HG03575 (cell line): Measurements from ENCODE around the gene VEZF1.

Experiments
- ATAC-seq: cut with Tn5 transposase; IDR thresholded peaks from one replicate; pipeline ENCODE4 v1.9.1; 2021; ENCODE audit not compliant: unreplicated experiment, insufficient number of reproducible peaks, low FRiP score; ENCODE audit errors: extremely low read depth

Gene VEZF1

DNA sequence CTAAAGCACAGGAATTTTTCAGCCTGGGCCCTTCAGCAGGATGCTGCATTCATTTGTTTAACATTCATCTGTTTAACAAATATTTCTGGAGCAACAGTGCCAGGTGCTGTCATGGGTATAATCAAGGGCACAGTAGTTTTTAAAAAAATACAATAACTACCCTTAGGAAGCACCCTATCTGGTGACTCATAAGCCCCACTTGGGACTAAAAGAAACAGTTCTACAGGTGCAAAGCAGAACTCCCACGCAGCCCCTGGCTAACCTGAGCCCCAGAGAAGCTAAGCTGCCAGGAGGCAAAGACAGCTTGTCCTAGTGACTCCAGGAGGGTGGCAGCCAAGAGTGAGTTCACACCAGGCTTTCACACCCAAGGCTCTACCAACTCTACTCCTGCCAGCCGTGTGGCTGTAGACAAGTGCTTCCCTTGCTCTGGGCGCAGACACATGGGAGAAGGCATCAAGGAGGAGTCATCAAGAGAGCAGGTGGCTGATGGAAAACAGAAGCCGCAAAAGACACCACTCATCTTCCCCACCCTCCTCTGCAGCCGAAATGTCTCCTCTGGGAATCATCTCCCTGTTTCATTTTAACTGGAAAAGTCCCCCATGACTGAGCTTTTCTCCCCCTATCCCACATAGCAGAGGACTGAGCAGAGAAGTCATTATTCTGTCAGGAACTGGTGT, 47.3 kb downstream of the VEZF1 start:
- no peak for ATAC-seq

DNA sequence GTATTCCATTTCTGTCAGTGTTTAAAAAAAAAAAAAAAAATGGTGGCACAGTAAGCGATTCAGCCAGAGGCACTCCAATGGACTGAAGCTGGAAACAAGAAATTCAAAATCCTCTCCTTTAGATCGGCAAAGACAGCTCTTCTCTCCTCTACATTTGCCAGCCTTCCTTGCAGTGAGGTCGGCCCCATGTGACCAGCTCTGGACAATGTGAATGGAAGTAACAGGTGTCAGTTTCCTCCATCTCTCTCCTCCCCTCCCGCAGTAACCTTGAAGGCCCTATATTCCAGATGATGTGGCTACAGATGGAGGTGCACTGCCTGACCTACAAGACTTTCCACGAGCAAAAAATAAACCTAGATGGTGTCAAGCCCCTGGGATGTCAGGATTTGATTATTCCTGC, 47.8 kb downstream of the VEZF1 start:
- no peak for ATAC-seq

DNA sequence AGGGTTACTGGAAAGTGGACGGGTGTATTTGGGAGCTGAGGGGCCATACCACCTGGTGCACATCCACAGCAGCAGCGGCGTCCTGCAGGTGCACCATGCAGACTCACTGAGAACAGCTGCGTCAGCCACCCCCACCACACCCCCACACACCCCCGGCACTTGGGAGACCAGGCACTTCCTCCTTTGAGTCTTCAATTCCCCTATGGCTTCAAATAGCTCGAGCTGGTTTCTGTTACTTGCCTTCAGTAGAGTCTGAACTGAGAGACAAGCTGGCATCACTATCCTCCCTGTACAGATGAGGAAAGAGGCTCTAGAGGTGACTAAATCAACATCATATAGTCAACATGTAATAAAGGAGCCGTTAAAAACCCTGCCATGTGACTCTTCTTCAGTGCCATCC, 48.3 kb downstream of the VEZF1 start:
- peak; percentile 41 for ATAC-seq

DNA sequence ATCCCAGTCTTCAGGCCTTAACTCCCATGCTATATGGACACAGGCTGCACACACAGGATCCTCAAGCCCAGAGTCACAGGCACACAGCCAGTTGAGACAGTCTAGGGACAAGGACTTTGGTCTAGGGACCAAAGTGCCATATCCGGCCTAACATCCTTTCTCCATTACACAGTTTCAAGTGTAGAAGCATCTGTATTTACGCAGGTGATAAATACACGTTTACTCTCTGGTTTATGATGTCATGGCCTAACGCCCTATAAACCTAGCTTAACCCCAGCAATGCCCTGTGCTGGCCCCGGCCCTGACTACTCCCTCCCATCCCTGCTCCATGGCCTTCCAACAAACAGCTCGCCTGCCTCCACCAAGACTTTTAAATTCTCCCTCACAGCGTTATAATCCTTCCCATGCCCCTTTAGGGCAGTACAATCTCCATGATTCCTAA, 50.0 kb downstream of the VEZF1 start:
- no peak for ATAC-seq

DNA sequence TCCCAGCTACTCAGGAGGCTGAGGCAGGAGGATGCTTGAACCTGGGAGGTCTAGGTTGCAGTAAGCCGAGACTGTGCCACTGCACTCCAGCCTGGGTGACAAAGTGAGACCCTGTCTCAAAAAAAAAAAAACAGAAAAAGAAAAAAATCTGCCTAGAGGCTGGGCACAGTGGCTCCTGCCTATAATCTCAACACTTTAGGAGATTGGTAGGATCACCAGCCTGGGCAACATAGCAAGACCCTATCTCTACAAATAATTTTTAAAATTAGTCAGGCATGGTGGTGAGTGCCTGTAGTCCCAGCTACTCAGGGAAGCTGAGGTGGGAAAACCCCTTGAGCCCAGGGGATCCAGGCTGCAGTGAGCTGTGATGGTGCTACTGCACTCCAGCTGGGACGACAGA, 50.6 kb downstream of the VEZF1 start:
- no peak for ATAC-seq

DNA sequence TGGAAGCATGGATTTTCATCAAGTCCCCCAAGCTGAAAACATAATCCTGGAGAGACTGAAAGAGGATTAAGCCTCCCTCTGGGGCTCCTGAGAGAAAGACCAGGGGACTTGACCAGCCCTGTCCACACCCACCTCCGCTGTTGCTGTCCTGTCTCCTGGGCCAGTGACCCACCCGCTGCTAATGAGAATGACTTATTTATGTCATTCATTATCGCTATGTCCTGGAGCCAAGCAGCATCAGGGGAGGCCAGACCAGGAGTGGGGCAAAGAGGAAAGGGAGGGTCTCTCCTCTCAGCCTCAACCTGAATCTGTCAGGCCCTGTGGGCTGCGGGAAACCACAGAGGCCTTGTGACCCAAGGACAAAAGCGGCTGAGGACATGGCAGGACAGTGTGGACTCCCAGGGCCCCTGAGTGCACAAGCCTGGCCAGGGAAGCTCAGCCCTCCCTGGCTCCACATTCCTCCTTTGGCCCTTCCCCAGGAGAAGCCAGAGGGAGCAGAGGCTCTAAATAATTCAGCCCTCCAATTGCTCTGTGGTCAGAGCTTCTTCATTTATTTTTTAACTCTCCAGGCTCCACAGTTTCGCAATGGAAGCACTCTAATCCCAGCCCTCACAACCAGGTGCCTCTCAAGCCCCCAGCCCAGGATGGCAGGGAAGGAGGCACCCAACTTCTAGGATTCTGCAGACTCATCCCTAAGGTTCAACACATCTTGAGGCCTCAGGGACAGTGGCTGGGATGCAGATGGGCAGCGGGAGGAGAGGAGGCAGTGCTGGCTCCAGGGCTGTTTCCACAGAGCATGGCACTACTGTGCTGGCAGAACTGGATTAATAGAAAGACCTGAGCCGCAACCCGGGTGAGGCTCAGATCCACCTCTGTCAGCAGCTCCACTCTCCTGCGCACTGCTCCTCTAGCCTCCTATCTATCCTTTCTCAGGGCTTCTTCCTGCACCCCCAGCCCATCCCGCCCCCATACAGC, 51.9 kb downstream of the VEZF1 start:
- no peak for ATAC-seq

DNA sequence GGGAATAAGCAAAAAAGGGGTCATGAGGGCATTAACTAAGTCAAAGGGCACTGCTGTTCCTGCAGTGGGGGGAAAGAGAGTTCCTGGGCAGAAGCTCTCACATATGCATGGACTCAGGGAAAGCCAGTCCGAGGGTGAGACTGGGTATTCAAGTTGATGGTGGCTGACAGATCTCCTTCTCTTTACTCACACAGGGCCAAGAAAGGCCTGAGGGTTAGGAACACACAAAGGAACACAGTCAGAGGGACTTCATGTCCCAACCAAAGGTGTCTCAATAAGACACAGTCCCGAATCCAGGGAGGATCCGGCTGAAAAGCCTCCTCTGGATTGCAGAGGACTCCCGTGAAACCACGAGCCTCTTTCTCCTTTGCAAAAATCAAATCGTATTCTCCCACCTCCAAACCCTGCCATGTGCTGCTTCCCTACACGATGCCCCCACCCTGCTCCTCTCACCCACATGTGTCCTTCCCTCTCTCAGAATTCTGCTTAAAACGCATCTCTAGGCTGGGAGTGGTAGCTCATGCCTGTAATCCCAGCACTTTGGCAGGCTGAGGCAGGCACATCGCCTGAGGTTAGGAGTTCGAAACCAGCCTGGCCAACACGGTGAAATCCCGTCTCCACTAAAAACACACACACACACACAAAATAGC, 56.4 kb downstream of the VEZF1 start:
- no peak for ATAC-seq

DNA sequence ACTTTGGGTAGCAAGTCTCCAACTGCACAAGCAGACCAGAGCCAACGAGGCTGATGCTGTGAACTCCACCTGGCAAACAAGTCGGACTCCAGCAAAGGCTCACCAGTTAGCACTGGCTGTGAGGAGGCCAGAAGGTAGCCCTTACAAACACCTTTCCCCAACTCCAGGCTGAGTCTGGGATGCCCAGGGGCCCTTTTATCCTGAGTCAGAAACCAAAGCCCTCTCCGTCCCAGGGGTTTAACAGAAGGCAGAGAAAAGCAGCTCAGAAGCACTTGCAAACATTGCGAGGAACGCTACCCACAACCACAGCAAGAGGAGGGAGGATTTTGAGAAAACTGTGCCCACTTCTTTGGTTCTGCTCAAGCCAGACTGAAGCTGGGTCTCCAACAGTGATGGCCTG, 57.8 kb downstream of the VEZF1 start:
- ATAC-seq = no peak

DNA sequence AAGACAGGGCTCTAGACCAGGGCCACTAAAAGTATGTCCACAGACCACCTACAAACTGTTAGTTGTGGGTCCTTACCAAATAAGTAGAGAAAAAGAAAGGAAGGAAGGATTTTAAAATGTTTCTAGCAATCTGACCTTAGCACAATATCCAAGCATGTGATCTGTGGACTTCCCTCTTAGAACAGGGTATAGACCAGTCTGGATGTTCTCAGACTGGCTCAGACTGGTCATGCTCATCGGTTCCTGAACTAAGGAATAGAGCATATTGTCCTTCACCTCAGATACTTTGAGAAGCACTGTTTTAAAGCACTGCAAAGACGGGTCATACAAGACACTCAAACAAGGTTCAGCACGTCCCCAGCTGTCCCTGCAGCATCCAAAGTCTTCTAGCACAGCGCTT, 58.7 kb downstream of the VEZF1 start:
- ATAC-seq = no peak

DNA sequence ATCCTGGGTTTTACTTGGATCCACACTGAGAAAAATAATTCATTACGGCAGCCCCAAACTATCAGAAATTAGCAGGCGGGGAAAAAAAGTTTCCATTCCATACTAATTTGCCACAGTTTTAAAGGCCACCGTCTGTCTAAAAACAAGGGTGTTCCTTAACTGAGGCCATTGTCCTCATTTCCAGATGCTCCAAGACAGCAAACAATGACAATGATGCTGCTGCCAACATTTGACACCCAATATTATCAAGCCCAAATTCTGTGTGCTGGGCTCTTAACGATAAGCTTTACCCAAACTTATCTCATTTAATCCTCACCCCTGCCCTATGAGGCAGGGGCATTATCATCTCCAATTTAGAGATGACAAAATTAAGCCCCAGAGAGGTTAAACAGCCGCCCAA, 59.1 kb downstream of the VEZF1 start:
- no peak for ATAC-seq

DNA sequence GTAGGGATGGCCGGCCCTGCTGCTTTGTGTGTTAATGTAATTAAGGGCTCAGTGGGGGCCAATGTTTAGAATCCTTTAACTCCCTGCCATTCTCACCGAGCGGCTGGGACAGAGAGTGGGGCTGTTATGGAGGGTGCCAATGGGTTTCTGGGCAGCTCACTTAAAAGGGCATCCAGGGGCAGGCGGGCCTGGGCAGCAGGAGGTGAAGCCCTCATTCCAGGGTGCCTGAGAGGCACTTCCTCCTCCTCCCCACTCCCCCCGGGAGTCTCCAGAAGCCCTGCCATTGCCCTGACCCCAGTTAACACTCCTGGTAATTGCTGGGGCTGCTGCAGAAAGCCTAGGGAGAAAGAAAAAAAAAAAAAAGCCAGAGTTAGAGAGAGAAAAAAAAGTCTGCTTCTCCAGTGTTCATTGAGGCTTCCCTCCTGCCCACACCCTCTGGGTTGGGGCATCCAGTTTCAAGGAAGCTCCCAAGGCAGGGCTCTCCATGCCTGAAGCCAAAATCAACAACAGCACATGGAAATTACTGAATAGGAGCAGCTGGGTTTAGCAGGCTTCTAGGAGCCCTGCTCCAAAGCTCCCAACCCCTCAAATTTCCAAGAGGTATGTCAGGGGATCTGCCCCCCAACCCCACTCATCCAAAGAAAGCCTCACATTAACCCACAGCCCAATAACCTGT, 60.9 kb downstream of the VEZF1 start:
- ATAC-seq = no peak

DNA sequence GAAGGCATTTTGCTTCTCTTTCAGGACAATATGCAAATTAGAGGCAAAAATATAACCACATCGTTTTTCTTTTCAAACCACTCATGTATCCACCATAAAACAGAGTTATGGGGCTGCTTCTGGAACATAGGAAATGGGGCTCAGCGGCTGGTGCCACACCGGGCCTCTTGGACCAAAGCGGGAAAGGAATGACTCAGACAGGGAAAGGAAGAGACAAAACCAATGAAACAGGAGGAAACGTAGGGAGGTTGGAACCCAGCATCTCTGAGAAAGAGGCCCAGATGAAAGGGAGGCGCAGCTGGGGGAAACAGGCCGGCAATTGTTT, 61.4 kb downstream of the VEZF1 start:
- ATAC-seq = no peak

DNA sequence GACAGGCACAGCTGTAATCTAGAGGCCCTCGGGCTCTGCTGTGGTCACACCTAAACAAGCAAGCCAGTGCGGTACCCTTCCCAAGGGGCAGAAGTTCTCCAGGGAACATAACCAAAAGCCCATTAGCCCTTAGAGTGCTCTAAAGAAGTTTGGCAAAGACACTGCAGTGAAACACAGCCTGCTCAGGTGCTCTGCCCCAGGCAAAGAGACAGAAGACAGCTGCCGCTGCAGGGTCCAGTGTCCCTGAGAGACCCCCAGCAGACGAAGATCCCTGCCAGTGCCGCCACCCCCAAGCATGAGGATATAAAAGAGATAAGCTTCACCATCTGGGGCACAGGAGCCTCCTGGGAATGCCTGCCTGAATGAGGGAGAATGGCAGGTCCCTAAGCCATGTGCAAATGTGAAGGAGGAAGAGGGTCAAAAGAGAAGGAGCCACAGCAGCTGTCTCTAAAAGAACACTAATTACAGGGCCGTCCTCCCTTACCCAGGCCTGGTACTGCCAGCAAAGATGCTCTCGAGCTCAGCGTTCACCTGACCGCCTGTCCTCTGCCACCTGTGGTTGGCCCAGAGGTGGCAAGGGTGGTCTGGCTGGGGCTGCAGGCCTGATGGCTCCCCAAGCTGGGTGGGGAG, 62.6 kb downstream of the VEZF1 start:
- ATAC-seq = no peak

DNA sequence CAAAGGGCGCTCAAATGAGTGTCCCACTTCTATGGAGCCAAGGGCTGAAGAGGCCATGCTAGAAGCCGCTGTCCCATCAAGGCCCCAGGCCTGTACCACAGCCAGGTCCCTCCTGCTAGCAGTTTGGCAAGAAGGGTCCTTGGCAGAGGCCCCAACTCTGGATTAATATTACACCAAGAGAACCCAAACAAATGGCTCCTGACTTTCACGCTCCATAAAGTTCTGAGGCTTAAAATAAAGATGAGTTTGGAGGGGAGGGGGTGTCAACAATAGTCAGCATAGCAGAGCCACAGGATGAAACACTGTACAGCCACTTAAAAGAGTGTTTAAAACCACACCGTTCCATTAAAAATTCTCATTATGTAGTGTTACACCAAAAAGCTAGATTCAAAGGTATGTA, 63.4 kb downstream of the VEZF1 start:
- no peak for ATAC-seq
